ENCODE data around the gene PTGR2.

- no peak for TF ChIP-seq CTCF (IDR thresholded peaks at IDR 0.05)
- TF ChIP-seq POLR2A (IDR thresholded peaks at IDR 0.05) = no peak
These were observed 14.0 kb downstream of the PTGR2 start for GRCh38 chr14:73865534-73866113.

Data from thyroid gland (tissue), 4 donors.